Transverse colon (tissue), 4 donors: Measurements from ENCODE around the gene MUC5B. TPM values are rescaled to one million over a fixed set of nuclear protein-coding genes. Genes with fewer than 3 reads are reported as not detected.
A peak's percentile ranks its signal among the peaks of the same experiment; 100 is the strongest.

Experiments
- DNase-seq: peaks from one replicate; pipeline ENCODE4 v3.0.0-alpha.2; 2019
- H3K27ac ChIP-seq, 4 donors: fragments of 200-600 bp; sonication (generic); 2 replicates each; pipeline ENCODE4 v1.5.1; 2016 to 2018; ENCODE audit warnings: inconsistent platforms in 4 of 4
- H3K27me3 ChIP-seq: fragments of 200-600 bp; sonication (generic); 2 replicates; pipeline ENCODE4 v1.5.1; 2017; ENCODE audit warnings: inconsistent platforms
- H3K36me3 ChIP-seq, 4 donors: fragments of 200-600 bp; sonication (generic); 2 replicates each; pipeline ENCODE4 v1.5.1; 2017 to 2019; ENCODE audit warnings: inconsistent platforms in 4 of 4
- H3K4me1 ChIP-seq, 4 donors: fragments of 200-600 bp; sonication (generic); 2 replicates each; pipeline ENCODE4 v1.5.1; 2017 to 2020; ENCODE audit warnings: inconsistent platforms in 4 of 4
- H3K4me3 ChIP-seq, 4 donors: fragments of 200-600 bp; sonication (generic); 1 replicate in 1 of 4; 2 replicates in 3 of 4; pipeline versions ENCODE4 v1.5.1 to v1.6.1; 2017 to 2019; ENCODE audit warnings: inconsistent platforms in 4 of 4
- H3K9me3 ChIP-seq, 2 donors: fragments of 200-600 bp; sonication (generic); 2 replicates each; pipeline ENCODE4 v1.5.1; 2017 to 2019; ENCODE audit warnings: inconsistent platforms in 2 of 2
- EP300 ChIP-seq: sonication (generic); formaldehyde crosslinking; IDR thresholded peaks from one replicate; pipeline ENCODE4 v1.6.1; 2017; ENCODE audit warnings: antibody characterized with exemption, low read depth
- POLR2A ChIP-seq: fragments of 450-650 bp; IDR thresholded peaks from one replicate; pipeline ENCODE4 v1.6.1; 2016; ENCODE audit warnings: antibody characterized with exemption, mild to moderate bottlenecking, moderate library complexity
- POLR2AphosphoS5 ChIP-seq, 3 donors: sonication (generic); formaldehyde crosslinking; IDR thresholded peaks; one replicate each; pipeline ENCODE4 v1.6.1; 2016; ENCODE audit warnings: antibody characterized with exemption in 3 of 3
- WGBS, 2 donors: methylation state at CpG; one replicate each; pipeline ENCODE4 v1.1.5; 2018; ENCODE audit warnings: low coverage in 1 of 2; 5-methylcytosine and 5-hydroxymethylcytosine counted together
- in situ Hi-C, 4 donors: fragments of 200-750 bp; cut with MboI; loops; one replicate each; pipeline versions ENCODE4 v1.15.0 to v1.15.1; 2017; ENCODE audit warnings: low sequenced_read_pairs in 3 of 4, low pct_ligation_motif_present in 1 of 4, low pct_unique_long_range_greater_than_20kb in 1 of 4
- intact Hi-C: fragments of 100-400 bp; cut with DNase I; formaldehyde crosslinking; loops from one replicate; pipeline ENCODE4 v1.15.1; 2023; ENCODE audit warnings: low total_unique reads
- total RNA-seq, 4 donors: library from RNA; depleted of rRNA; stranded (reverse); fragments of >200 nt; gene quantifications; one replicate each; pipeline ENCODE4 v1.1.0, GENCODE V29; 2016
- TF ChIP-seq, protein P1 (sequence below), 5 experiments: fragments of 200-600 bp in 3 of 5; fragments of 450-650 bp in 2 of 5; sonication (generic) in 3 of 5; IDR thresholded peaks; 1 replicate in 2 of 5; 2 replicates in 3 of 5; pipeline ENCODE4 v1.5.1; 2016 to 2017; ENCODE audit warnings: antibody characterized with exemption in 5 of 5, inconsistent platforms in 3 of 5, mild to moderate bottlenecking in 2 of 5, moderate library complexity in 1 of 5

MUC5B gene
- total RNA-seq, 4 donors from 2014 or later = 58.0 to 825 (median 85.6) TPM

DNA sequence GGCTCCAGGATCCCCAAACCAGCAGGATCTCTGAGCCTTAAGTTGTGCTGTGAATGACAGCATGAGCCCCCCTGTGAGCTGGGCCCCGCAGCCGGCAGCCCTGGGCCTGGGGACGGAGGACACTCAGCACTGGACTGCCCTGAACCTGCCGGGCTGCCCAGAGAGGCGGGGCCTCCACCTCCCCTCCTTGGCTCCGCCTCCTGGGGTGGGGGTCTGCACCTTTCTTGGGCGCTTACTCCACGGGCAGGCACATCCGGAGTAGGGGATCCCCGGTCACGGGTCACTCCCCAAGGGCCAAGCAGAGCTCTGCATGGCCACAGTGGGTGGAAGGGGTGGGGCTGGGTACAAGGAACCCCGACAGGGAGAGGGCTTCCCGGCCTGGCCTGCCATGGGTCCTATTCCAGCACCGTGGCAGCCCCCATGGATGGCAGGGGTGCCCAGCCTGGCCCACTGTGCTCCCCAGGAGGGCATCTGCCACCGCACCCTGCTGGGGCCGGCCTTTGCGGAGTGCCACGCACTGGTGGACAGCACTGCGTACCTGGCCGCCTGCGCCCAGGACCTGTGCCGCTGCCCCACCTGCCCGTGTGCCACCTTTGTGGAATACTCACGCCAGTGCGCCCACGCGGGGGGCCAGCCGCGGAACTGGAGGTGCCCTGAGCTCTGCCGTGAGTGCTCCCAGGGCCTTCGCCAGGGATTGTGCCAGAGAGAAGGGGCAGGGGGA is 5.4 kb downstream of the MUC5B start:
- no peaks in the 10 kb centered on the region for H3K36me3 ChIP-seq
- no peak overlapping the region for H3K4me3 ChIP-seq
- DNase-seq = peak; percentile 11
- in situ Hi-C loops = no loop called here
- intact Hi-C loops = no loop called here
- 81% methylated on average over 20 of the region's 31 CpGs; no CpG with 5 or more reads in 1 of the 2 donors for WGBS, 2 donors
- peaks cover 4 to 44% (median 35%) of the 10 kb centered on the region in 4 donors for H3K4me1 ChIP-seq
- TF ChIP-seq POLR2A (no peak), POLR2AphosphoS5 (IDR thresholded peaks at IDR 0.05) (no peak), EP300 (no peak)
- TF ChIP-seq, protein P1, sequence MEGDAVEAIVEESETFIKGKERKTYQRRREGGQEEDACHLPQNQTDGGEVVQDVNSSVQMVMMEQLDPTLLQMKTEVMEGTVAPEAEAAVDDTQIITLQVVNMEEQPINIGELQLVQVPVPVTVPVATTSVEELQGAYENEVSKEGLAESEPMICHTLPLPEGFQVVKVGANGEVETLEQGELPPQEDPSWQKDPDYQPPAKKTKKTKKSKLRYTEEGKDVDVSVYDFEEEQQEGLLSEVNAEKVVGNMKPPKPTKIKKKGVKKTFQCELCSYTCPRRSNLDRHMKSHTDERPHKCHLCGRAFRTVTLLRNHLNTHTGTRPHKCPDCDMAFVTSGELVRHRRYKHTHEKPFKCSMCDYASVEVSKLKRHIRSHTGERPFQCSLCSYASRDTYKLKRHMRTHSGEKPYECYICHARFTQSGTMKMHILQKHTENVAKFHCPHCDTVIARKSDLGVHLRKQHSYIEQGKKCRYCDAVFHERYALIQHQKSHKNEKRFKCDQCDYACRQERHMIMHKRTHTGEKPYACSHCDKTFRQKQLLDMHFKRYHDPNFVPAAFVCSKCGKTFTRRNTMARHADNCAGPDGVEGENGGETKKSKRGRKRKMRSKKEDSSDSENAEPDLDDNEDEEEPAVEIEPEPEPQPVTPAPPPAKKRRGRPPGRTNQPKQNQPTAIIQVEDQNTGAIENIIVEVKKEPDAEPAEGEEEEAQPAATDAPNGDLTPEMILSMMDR (IDR thresholded peaks at IDR 0.05) = no peak
- H3K9me3 ChIP-seq = no peaks in the 10 kb centered on the region
- peaks cover 5% of the 10 kb centered on the region for H3K27me3 ChIP-seq
- no peak overlapping the region for H3K27ac ChIP-seq

DNA sequence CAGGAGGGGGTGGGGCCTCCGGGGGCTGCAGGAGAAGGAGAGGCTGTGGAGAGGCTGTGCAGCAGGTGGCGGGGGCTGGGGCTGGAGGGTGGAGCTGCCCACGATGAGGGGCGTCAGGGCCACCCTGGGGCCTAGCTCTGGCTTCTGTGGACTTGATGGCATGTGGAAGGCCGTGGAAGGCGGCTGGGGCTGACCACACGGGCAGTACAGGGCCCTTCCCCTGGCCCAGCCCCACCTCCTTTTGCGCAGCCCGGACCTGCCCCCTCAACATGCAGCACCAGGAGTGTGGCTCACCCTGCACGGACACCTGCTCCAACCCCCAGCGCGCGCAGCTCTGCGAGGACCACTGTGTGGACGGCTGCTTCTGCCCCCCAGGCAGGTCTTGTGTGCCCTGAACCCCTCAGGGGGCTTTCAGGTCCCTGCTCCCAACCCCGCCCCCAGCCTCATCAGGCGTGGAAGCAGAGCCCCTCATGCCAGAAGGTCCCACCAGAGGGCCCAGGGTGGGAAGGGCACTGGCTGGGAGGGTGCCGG is 6.1 kb downstream of the MUC5B start:
- Histone ChIP-seq H3K27me3 (no peaks in the 10 kb centered on the region), H3K9me3 (no peaks in the 10 kb centered on the region), H3K27ac (peak overlapping the region in 1 of 4 donors; percentile 47), H3K4me1 (peaks cover 7 to 44% (median 37%) of the 10 kb centered on the region in 4 donors), H3K36me3 (no peaks in the 10 kb centered on the region), H3K4me3 (no peak overlapping the region)
- in situ Hi-C loops = no loop called here
- WGBS, 2 donors = 69% methylated on average over 16 of the region's 18 CpGs; no CpG with 5 or more reads in 1 of the 2 donors
- intact Hi-C loops = no loop called here
- TF ChIP-seq POLR2A = no peak
- peak; percentile 9 for DNase-seq

DNA sequence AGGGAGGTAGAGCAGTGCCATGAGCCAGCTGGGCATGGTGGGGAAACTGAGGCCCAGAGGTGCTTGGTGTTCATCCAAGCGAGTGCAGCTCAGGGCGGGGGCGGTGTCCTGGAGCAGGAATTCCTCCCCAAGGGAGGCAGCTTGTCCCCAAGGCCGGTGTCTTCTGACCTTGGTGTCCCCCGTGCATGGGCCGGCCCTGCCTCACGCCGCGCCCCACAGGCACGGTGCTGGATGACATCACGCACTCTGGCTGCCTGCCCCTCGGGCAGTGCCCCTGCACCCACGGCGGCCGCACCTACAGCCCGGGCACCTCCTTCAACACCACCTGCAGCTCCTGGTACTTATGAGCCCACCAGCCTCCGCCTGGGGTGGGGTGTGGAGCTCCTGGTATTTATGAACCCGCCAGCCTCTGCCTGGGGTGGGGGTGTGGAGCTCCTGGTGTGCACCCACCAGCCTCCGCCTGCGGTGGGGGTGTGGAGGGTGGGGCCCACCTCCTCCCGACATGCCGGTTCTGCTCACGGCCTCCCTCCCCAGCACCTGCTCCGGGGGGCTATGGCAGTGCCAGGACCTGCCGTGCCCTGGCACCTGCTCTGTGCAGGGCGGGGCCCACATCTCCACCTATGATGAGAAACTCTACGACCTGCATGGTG is 6.7 kb downstream of the MUC5B start:
- H3K4me3 ChIP-seq = no peak overlapping the region
- H3K36me3 ChIP-seq = no peaks in the 10 kb centered on the region
- peak; percentile 68 for DNase-seq
- in situ Hi-C loops (no loop called here), intact Hi-C loops (no loop called here)
- WGBS, 2 donors = 62% methylated on average over 21 of the region's 27 CpGs; no CpG with 5 or more reads in 1 of the 2 donors
- H3K9me3 ChIP-seq = no peaks in the 10 kb centered on the region
- no peaks in the 10 kb centered on the region for H3K27me3 ChIP-seq
- peak overlapping the region in 1 of 4 donors; percentile 47 for H3K27ac ChIP-seq
- TF ChIP-seq EP300 (no peak), POLR2AphosphoS5 (IDR thresholded peaks at IDR 0.05) (no peak), POLR2A (no peak)
- TF ChIP-seq, protein P1 (IDR thresholded peaks at IDR 0.05) = no peak
- H3K4me1 ChIP-seq = peaks cover 7 to 47% (median 38%) of the 10 kb centered on the region in 4 donors

DNA sequence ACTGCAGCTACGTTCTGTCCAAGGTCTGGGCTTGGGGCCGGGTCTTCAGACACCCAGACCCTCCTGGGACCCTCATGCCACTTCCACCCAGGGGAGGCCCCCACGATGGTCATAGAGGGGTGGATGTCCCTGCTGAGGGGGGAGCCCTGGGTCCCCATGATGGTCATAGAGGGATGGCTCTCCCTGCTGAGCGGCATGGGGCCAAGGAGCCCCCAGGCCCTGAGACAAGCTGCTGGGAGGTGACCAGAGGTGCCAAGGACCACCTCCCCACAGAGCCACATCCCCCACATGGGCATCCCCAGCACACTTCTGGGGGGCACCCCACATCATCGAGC is 7.2 kb downstream of the MUC5B start:
- Histone ChIP-seq H3K4me3 (no peak overlapping the region), H3K9me3 (no peaks in the 10 kb centered on the region), H3K27me3 (no peaks in the 10 kb centered on the region), H3K36me3 (no peaks in the 10 kb centered on the region), H3K27ac (peak overlapping the region in 1 of 4 donors; percentile 47), H3K4me1 (peaks cover 7 to 47% (median 34%) of the 10 kb centered on the region in 4 donors)
- intact Hi-C loops (no loop called here), in situ Hi-C loops (no loop called here)
- 68% methylated on average over 5 of the region's 5 CpGs; no CpG with 5 or more reads in 1 of the 2 donors for WGBS, 2 donors
- no peak for DNase-seq
- TF ChIP-seq POLR2A (no peak), POLR2AphosphoS5 (IDR thresholded peaks at IDR 0.05) (no peak), EP300 (no peak)
- TF ChIP-seq, protein P1 (IDR thresholded peaks at IDR 0.05) = no peak
